DND-41 (cell line): ENCODE results near the gene ARHGAP26.

Source experiments
- ATAC-seq: fragments of 200-7000 bp; cut with Tn5 transposase; 3 replicates; pipeline ENCODE4 v1.9.1; 2021; ENCODE audit warnings: low read depth; ENCODE audit not compliant: insufficient read depth
- DNase-seq: peaks from one replicate; pipeline ENCODE4 v3.0.0-alpha.2; 2020
- H2AFZ ChIP-seq: 2 replicates; pipeline ENCODE4 v1.6.0; 2012; ENCODE audit warnings: low read depth, low read length
- H3K27ac ChIP-seq: 2 replicates; pipeline ENCODE4 v1.5.1; 2012; ENCODE audit warnings: low read length, inconsistent platforms
- H3K27me3 ChIP-seq: fragments of 200-600 bp; sonication (generic); 2 replicates; pipeline ENCODE4 v1.6.0; 2012; ENCODE audit warnings: low read length, mild to moderate bottlenecking, inconsistent platforms; ENCODE audit not compliant: insufficient read depth, poor library complexity
- H3K36me3 ChIP-seq: 2 replicates; pipeline ENCODE4 v1.5.1; 2012; ENCODE audit warnings: low read length, inconsistent platforms; ENCODE audit not compliant: insufficient read depth
- H3K4me1 ChIP-seq: 2 replicates; pipeline ENCODE4 v1.5.1; 2012; ENCODE audit warnings: mild to moderate bottlenecking, low read length; ENCODE audit not compliant: insufficient read depth
- H3K4me2 ChIP-seq: 2 replicates; pipeline ENCODE4 v1.6.0; 2012; ENCODE audit warnings: mild to moderate bottlenecking, moderate library complexity, low read length, inconsistent platforms; ENCODE audit not compliant: insufficient read depth
- H3K4me3 ChIP-seq, 2 experiments: fragments of 200-600 bp in 1 of 2; shearing (Covaris generic) in 1 of 2; 2 replicates each; pipeline ENCODE4 v1.5.1; 2012 to 2016; ENCODE audit warnings: inconsistent platforms in 2 of 2, low read length in 2 of 2, mild to moderate bottlenecking in 2 of 2, low read depth in 1 of 2, moderate library complexity in 1 of 2
- H3K79me2 ChIP-seq: 2 replicates; pipeline ENCODE4 v1.6.0; 2012; ENCODE audit warnings: low read length, inconsistent platforms; ENCODE audit not compliant: insufficient read depth
- H3K9ac ChIP-seq: 2 replicates; pipeline ENCODE4 v1.6.0; 2012; ENCODE audit warnings: low read depth, mild to moderate bottlenecking, inconsistent platforms, low read length, moderate library complexity
- H3K9me3 ChIP-seq: 2 replicates; pipeline ENCODE4 v1.5.1; 2012; ENCODE audit warnings: low read length, moderate library complexity, mild to moderate bottlenecking, inconsistent platforms; ENCODE audit not compliant: insufficient read depth, severe bottlenecking
- H4K20me1 ChIP-seq: 2 replicates; pipeline ENCODE4 v1.6.0; 2012; ENCODE audit warnings: low read length; ENCODE audit not compliant: insufficient read depth
- CTCF ChIP-seq: IDR thresholded peaks from 2 replicates; pipeline ENCODE4 v1.5.1; 2012; ENCODE audit warnings: borderline replicate concordance, low read length, moderate library complexity, mild to moderate bottlenecking; ENCODE audit not compliant: poor library complexity, severe bottlenecking; ENCODE audit errors: extremely low read depth
- EZH2 ChIP-seq: IDR thresholded peaks from 3 replicates; pipeline ENCODE4 v1.6.1; 2012; ENCODE audit warnings: borderline replicate concordance, low read depth, mild to moderate bottlenecking, moderate library complexity, low read length, inconsistent platforms; ENCODE audit not compliant: severe bottlenecking

The ARHGAP26 gene

GRCh38 chr5:143013176-143013891 is 243.2 kb downstream of the ARHGAP26 start:
- DNase-seq (no peak), ATAC-seq (no peak)
- peaks cover 17% of the 10 kb centered on the region for H3K36me3 ChIP-seq
- no peaks in the 10 kb centered on the region for H3K79me2 ChIP-seq
- no peak overlapping the region for H2AFZ ChIP-seq
- peaks cover 2% of the 10 kb centered on the region for H3K9me3 ChIP-seq
- TF ChIP-seq CTCF (no peak), EZH2 (no peak)
- H3K4me3 ChIP-seq, result no peak overlapping the region
- no peaks in the 10 kb centered on the region for H4K20me1 ChIP-seq
- no peak overlapping the region for H3K27ac ChIP-seq
- H3K27me3 ChIP-seq, result no peaks in the 10 kb centered on the region
- no peaks in the 10 kb centered on the region for H3K4me1 ChIP-seq
- no peak overlapping the region for H3K9ac ChIP-seq
- no peak overlapping the region for H3K4me2 ChIP-seq

DNA sequence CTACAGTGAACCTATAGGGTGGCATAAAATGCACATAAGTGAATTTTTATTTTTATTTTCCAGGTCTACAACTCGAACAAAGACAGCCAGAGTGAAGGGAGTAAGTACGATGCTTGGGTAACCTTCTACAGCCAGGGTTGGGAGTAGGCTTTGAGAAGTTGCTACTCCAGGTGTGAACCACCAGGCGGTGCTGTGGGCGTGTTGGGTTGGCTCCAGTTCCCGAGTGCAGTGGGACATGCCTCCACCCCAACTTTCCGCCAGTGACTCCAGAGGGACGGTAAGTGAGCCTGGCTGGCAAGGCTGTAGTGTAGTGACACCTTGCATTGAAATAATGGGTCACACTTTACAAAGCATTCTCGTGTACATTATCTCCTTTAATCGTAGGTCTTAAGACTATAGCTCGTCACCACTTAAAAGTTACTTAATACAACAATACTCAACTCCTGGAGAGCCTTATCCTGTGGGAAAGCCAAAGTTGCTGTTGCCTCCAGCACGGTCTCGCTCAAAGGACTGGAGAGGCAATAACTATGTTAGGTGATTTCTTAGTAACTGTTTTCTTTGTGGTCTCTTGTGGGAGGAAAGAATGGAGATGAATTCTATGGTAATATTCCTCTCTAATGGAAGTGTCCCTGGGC is 244.0 kb downstream of the ARHGAP26 start:
- H3K27ac ChIP-seq, result no peak overlapping the region
- DNase-seq (peak; percentile 26), ATAC-seq (peak; percentile 54; the same call in 1 of the 3 replicates)
- no peaks in the 10 kb centered on the region for H3K4me1 ChIP-seq
- H4K20me1 ChIP-seq, result no peaks in the 10 kb centered on the region
- no peak overlapping the region for H3K4me2 ChIP-seq
- H3K36me3 ChIP-seq, result peaks cover 17% of the 10 kb centered on the region
- H2AFZ ChIP-seq, result no peak overlapping the region
- no peak overlapping the region for H3K4me3 ChIP-seq
- H3K9ac ChIP-seq, result no peak overlapping the region
- no peaks in the 10 kb centered on the region for H3K27me3 ChIP-seq
- peaks cover 2% of the 10 kb centered on the region for H3K9me3 ChIP-seq
- TF ChIP-seq CTCF (peak; percentile 62), EZH2 (no peak)
- H3K79me2 ChIP-seq, result no peaks in the 10 kb centered on the region

- Histone ChIP-seq H3K27me3 (no peaks in the 10 kb centered on the region), H3K79me2 (no peaks in the 10 kb centered on the region), H3K9me3 (peaks cover 2% of the 10 kb centered on the region), H2AFZ (no peak overlapping the region), H3K9ac (no peak overlapping the region), H3K4me3 (no peak overlapping the region), H4K20me1 (no peaks in the 10 kb centered on the region), H3K36me3 (peaks cover 17% of the 10 kb centered on the region), H3K4me1 (no peaks in the 10 kb centered on the region), H3K4me2 (no peak overlapping the region), H3K27ac (no peak overlapping the region)
- no peak for TF ChIP-seq EZH2
- peak; percentile 50 for TF ChIP-seq CTCF
- no peak for DNase-seq
- ATAC-seq, result no peak
Measured at GRCh38 chr5:143016777-143017516, 246.8 kb downstream of the ARHGAP26 start.
